Measurements from ENCODE around the gene CTSL.

CTSL gene

GRCh38 chr9:87701491-87701890 lies 24.4 kb upstream of the CTSL start:
- no peak for DNase-seq (ENCODE audit: low read depth, low spot score)

- DNase-seq (ENCODE audit: low read depth, low spot score): no peak
These were observed 23.9 kb upstream of the CTSL start for GRCh38 chr9:87701931-87702421.

DNA sequence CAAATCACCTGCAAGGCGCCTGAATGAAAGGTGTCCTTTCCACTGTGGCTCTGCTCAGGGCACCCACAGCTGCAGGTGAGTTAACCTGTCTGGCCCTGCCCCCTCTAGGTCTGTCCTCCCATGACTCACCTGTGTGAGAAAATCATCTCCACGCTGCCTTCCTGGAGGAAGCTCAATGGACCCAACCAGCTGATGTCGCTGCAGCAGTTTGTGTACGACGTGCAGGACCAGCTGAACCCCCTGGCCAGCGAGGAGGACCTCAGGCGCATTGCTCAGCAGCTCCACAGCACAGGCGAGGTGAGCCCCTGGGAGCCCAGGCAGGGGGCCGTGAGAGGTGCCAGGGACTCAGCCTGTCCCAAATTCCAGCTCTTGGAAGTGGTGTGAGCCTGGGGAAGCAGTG lies 23.0 kb upstream of the CTSL start:
- no peak for DNase-seq (ENCODE audit: low read depth, low spot score)

DNA sequence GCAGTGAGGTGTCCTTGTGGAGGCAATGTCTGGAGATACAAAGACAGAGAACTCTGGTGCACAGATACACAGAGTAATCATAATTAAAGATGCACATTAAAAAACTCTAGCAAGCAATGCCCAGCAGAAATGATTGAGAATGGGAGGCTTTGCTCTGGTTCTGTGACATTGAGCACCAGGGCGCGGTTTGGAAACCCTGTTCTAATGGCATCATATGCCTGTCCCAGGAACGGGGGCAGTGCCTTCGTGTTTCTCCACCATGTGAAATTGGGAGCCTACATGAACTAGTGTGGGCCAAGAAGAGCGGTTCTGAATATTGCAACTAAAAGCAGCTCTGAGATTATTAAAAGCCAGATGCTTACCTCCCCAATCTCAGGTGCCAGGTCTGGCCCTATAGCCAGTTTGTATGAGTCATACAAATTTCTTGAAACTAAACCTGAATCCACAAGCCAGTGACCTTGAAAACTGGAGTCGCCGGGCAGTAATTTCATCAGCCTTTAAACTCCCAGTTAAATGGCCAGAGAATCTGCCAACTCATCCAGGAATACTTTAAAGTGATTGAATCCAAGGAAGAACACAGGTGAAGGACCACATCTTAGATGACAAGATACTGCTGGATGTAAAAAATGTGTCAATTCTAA lies 22.2 kb upstream of the CTSL start:
- DNase-seq (ENCODE audit: low read depth, low spot score): no peak

DNA sequence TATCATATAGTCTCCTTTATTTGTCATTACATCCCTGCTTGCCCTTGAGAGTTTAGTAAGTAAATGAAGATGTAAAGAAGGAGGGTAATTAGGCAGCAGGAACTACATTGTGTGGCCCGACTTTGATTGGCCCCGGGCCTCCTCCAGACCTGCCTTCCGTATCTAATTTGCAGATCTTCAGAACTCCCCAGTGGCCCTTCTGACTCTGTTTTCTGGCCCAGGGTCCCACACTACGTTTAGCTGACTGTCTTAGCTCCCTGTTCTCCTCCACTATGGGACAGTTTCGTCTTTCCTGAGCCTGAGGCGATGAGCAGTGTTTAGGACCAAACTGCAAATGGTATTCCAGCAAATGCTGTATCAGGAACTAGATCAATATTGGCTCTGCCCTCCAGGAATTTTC lies 21.6 kb upstream of the CTSL start:
- no peak for DNase-seq (ENCODE audit: low read depth, low spot score)

GRCh38 chr9:87706066-87706739 lies 19.7 kb upstream of the CTSL start:
- no peak for DNase-seq (ENCODE audit: low read depth, low spot score)

DNA sequence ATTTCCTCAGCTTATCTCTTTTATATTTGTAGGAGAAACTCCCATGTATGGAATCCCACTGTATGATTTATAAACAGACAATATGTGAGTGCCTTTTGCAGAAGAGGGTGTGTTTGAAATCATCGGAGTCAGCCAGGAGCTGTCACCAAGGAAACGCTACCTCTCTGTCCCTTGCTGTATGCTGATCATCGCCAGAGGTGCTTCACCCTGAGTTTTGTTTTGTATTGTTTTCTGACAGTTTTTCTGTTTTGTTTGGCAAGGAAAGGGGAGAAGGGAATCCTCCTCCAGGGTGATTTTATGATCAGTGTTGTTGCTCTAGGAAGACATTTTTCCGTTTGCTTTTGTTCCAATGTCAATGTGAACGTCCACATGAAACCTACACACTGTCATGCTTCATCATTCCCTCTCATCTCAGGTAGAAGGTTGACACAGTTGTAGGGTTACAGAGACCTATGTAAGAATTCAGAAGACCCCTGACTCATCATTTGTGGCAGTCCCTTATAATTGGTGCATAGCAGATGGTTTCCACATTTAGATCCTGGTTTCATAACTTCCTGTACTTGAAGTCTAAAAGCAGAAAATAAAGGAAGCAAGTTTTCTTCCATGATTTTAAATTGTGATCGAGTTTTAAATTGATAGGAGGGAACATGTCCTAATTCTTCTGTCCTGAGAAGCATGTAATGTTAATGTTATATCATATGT lies 18.0 kb upstream of the CTSL start:
- no peak for DNase-seq (ENCODE audit: low read depth, low spot score)

GRCh38 chr9:87708546-87708945 lies 17.4 kb upstream of the CTSL start:
- no peak for DNase-seq (ENCODE audit: low read depth, low spot score)

DNA sequence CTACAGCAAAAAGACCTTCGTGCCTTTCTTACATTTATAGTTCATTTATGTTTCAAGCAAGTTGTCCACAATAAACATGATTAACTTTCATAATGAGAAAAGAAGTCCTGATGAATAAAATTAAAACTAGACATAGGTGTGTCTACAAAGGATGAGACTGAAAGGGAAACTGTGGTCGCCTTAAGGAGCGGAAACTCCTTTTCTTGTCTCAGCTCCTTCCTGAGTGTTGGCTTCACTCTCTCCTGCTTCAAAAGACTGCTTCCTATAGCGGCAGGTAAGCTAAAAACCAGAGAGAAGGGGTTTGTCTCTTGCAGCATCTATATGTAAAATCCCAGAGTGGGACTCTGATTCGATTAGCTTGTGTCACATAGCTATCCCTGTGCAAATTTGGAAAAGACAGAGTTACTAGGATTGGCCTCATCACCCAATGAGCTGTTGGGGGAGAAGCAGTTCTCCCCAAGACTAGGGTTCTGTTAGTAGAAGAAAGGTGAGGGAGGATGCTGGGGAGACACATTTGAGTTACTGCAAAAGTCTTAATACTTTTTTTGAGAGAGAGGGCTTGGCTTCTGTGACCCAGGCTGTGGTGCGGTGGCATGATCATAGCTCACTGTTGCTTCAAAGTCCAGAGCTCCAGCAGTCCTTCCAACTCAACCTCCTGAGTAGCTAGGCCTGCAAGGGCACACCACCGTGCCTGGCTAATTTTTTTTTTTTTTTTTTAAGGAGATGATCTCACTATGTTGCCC lies 16.8 kb upstream of the CTSL start:
- no peak for DNase-seq (ENCODE audit: low read depth, low spot score)

- DNase-seq (ENCODE audit: low read depth, low spot score): no peak
These were observed 15.5 kb upstream of the CTSL start for GRCh38 chr9:87710443-87710842.

- DNase-seq (ENCODE audit: low read depth, low spot score): no peak
These were observed 13.8 kb upstream of the CTSL start for GRCh38 chr9:87711857-87712800.

GRCh38 chr9:87712801-87713277 lies 13.1 kb upstream of the CTSL start:
- no peak for DNase-seq (ENCODE audit: low read depth, low spot score)

GRCh38 chr9:87713278-87713987 lies 12.5 kb upstream of the CTSL start:
- DNase-seq (ENCODE audit: low read depth, low spot score): no peak

- no peak for DNase-seq (ENCODE audit: low read depth, low spot score)
These were observed 12.0 kb upstream of the CTSL start for GRCh38 chr9:87713988-87714330.

GRCh38 chr9:87714819-87715218 lies 11.1 kb upstream of the CTSL start:
- no peak for DNase-seq (ENCODE audit: low read depth, low spot score)

GRCh38 chr9:87716141-87716540 lies 9.8 kb upstream of the CTSL start:
- no peak for DNase-seq (ENCODE audit: low read depth, low spot score)

- DNase-seq (ENCODE audit: low read depth, low spot score): no peak
These were observed 8.5 kb upstream of the CTSL start for GRCh38 chr9:87717456-87717855.

GRCh38 chr9:87718231-87718630 lies 7.7 kb upstream of the CTSL start:
- no peak for DNase-seq (ENCODE audit: low read depth, low spot score)

DNA sequence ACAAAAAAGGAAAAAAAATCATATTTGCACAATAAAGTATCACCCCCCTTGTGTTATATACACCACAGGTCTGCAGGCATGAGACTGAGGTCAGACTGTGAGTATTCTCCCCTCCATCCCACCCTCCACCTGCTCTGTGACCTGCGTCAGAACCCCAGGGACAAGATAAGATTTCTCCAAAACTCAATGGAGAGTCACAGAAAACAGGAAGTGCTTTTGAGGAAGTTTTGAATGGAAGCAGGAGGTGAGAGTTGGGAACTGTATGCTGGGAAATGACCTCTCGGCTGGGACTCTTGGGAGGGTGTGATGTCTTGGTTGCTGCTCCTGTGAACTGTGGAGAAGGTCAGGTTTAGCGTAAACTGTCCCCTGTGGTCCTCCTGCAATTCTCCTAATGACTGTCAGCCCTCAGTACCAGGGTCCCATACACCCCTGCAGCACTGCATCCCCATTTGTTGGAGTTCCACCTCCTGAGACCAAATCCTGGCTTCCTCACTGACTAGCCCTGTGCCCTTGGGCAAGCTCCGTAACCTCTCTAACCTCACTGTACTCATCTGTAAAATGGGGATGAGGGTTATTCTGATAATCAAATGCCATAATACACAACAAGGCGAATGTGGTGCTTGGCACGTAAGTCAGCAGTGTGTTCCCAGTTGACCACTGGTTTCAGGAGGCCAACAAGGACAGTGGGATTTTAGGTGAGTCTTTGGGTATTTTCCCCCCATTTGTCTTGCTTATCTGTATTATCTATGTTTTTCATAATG lies 6.9 kb upstream of the CTSL start:
- DNase-seq (ENCODE audit: low read depth, low spot score): no peak

- no peak for DNase-seq (ENCODE audit: low read depth, low spot score)
These were observed 5.7 kb upstream of the CTSL start for GRCh38 chr9:87720173-87720572.
